ENCODE measurements around the gene MAGEH1. TPM values are rescaled to one million over a fixed set of nuclear protein-coding genes. Genes with fewer than 3 reads are reported as not detected.

MAGEH1 gene
- total RNA-seq, result 44.0 and 48.6 TPM in 2 replicates

DNA sequence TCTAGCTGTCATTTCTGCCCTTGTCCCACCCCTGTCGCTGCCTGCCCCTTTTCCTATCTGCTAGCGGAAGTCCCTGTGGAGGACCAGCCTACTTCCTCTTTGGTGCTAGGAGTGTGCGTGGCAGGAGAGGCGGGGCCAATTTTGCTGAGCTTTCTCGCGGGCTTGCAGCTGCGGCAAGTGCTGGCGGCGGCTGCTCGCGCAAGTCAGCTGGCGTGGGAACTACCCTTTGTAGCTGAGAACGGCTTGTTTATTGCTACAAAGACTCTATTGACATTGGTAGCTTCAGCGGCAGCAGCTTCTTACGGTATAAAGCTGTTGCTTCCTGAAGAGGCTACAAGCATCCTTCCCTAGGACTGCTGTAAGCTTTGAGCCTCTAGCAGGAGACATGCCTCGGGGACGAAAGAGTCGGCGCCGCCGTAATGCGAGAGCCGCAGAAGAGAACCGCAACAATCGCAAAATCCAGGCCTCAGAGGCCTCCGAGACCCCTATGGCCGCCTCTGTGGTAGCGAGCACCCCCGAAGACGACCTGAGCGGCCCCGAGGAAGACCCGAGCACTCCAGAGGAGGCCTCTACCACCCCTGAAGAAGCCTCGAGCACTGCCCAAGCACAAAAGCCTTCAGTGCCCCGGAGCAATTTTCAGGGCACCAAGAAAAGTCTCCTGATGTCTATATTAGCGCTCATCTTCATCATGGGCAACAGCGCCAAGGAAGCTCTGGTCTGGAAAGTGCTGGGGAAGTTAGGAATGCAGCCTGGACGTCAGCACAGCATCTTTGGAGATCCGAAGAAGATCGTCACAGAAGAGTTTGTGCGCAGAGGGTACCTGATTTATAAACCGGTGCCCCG lies at the start of gene MAGEH1:
MAGEH1 (plus strand) TSS at position 138 of the 843 bp plus-strand sequence; CDS start at position 386, 248 bp downstream.

GRCh38 chrX:55489314-55490009 lies 37.5 kb downstream of the MAGEH1 start, which contains the start of gene USP51:
USP51 (minus strand) TSS chrX:55489848; CDS start chrX:55488939, 909 bp downstream.

Other genes starting within 250 kb of the MAGEH1 start
- gene PAGE5, start 231.8 kb upstream of the MAGEH1 start, total RNA-seq, result not detected in 2 replicates
- gene PAGE3, start 187.2 kb upstream of the MAGEH1 start, total RNA-seq, result not detected in 2 replicates
- 0.67 and 1.0 TPM in 2 replicates for gene USP51, start 37.7 kb downstream of the MAGEH1 start, total RNA-seq
- gene FOXR2, start 171.3 kb downstream of the MAGEH1 start, total RNA-seq, result not detected in 2 replicates

Data from bronchus fibroblast of lung (primary cell).